Bronchial epithelial cell (primary cell): Measurements from ENCODE around the gene SEPTIN10. TPM values are rescaled to one million over a fixed set of nuclear protein-coding genes. Genes with fewer than 3 reads are reported as not detected.

Source experiments
- DNase-seq: peaks from one replicate; pipeline ENCODE4 v3.0.0-alpha.2; 2010; ENCODE audit warnings: low read depth
- FAIRE-seq: peaks from 2 replicates; lab custom pipeline; 2011; peaks lifted over from hg19 to GRCh38; lab: Jason Lieb, UNC
- H3K27me3 ChIP-seq: 2 replicates; pipeline ENCODE4 v1.5.1; 2011; ENCODE audit warnings: low read length; ENCODE audit not compliant: control insufficient read depth, insufficient read depth
- H3K36me3 ChIP-seq: 2 replicates; pipeline ENCODE4 v1.5.1; 2011; ENCODE audit warnings: low read length; ENCODE audit not compliant: control insufficient read depth, insufficient read depth
- H3K4me3 ChIP-seq: 2 replicates; pipeline ENCODE4 v1.5.1; 2011; ENCODE audit warnings: mild to moderate bottlenecking, low read depth, low read length, control low read depth
- CTCF ChIP-seq: IDR thresholded peaks from 2 replicates; pipeline ENCODE4 v1.5.1; 2011; ENCODE audit warnings: mild to moderate bottlenecking, moderate library complexity, low read length, control low read depth, inconsistent platforms; ENCODE audit not compliant: insufficient read depth, severe bottlenecking
- total RNA-seq: library from RNA; depleted of rRNA; stranded (reverse); fragments of >200 nt; gene quantifications from 2 replicates; pipeline ENCODE4 v1.2.1, GENCODE V29; 2014

SEPTIN10 gene
- total RNA-seq, 1 donor from 2014 or later = 62.4 TPM

- no peak for TF ChIP-seq CTCF
- FAIRE-seq (no peak), DNase-seq (no peak)
These were observed 85.7 kb downstream of the SEPTIN10 start for GRCh38 chr2:109527846-109528705.

GRCh38 chr2:109527079-109527478, 86.7 kb downstream of the SEPTIN10 start:
- no peak for TF ChIP-seq CTCF
- H3K4me3 ChIP-seq = no peak overlapping the region
- no peaks in the 10 kb centered on the region for H3K27me3 ChIP-seq
- FAIRE-seq (no peak), DNase-seq (no peak)
- H3K36me3 ChIP-seq = no peaks in the 10 kb centered on the region

More at GRCh38 chr2:109527846-109528705, 85.7 kb downstream of the SEPTIN10 start:
- Histone ChIP-seq H3K36me3 (no peaks in the 10 kb centered on the region), H3K4me3 (no peak overlapping the region), H3K27me3 (no peaks in the 10 kb centered on the region)

GRCh38 chr2:109526442-109526970, 87.3 kb downstream of the SEPTIN10 start:
- no peak for DNase-seq

GRCh38 chr2:109525836-109526235, 87.9 kb downstream of the SEPTIN10 start:
- no peak overlapping the region for H3K4me3 ChIP-seq
- H3K36me3 ChIP-seq = no peaks in the 10 kb centered on the region
- DNase-seq (no peak), FAIRE-seq (no peak)
- H3K27me3 ChIP-seq = no peaks in the 10 kb centered on the region
- no peak for TF ChIP-seq CTCF

More at GRCh38 chr2:109526442-109526970, 87.3 kb downstream of the SEPTIN10 start:
- FAIRE-seq = no peak
- Histone ChIP-seq H3K36me3 (no peaks in the 10 kb centered on the region), H3K27me3 (no peaks in the 10 kb centered on the region), H3K4me3 (no peak overlapping the region)
- TF ChIP-seq CTCF = no peak

- no peak for FAIRE-seq
- H3K27me3 ChIP-seq = no peaks in the 10 kb centered on the region
- no peak overlapping the region for H3K4me3 ChIP-seq
- no peak for DNase-seq
- TF ChIP-seq CTCF = no peak
- no peaks in the 10 kb centered on the region for H3K36me3 ChIP-seq
These were observed 90.0 kb downstream of the SEPTIN10 start for GRCh38 chr2:109523536-109524361.
